GM19438 (cell line): ENCODE results near the gene CYTIP.
"Not testable (repeated sequence)": the region's sequence is repeated elsewhere in the genome, so short reads cannot be mapped to it uniquely, and the experiment has no call there.

Experiments used
- ATAC-seq: cut with Tn5 transposase; IDR thresholded peaks from one replicate; pipeline ENCODE4 v1.9.1; 2021; ENCODE audit warnings: low read depth; ENCODE audit not compliant: unreplicated experiment

The CYTIP gene

GRCh38 chr2:157386747-157387146, 57.1 kb downstream of the CYTIP start:
- ATAC-seq: no peak

DNA sequence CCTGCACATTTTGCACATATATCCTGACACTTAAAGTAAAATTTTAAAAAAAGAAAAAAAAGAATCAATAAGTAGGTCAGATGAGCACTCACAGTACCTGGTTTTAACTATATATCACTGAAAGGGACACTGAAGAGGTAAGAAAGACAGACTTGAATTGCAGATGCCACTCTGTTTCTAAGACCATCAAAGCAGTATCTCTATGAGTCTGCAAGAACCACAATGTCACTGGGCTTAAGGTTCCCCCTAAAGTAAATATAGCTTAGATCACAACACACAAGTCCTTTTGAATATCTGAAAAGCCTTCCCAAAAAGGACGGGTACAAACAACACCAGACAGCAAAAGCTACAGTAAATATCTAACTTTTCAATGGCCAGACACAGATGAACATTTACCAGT, 57.6 kb downstream of the CYTIP start:
- ATAC-seq: no peak

- no peak for ATAC-seq
Observed at GRCh38 chr2:157377861-157378260, 66.0 kb downstream of the CYTIP start.

GRCh38 chr2:157376041-157376440, 67.8 kb downstream of the CYTIP start:
- no peak for ATAC-seq

DNA sequence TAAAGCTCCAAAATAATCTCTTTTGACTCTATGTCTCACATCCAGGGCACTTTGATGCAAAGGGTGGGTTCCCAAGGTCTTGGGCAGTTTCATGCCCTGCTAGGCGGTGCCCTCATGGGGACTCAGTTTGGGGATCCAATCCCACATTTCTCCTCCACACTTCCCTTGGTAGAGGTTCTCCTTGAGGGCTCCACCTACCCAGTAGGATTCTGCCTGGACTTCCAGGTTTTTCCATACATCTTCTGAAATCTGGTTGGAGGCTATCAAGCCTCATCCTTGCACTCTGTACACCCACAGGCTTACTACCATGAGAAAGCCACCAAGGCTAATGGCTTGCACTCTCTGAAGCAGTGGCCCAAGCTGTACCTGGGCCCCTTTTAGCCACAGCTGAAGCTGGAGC, 68.5 kb downstream of the CYTIP start:
- ATAC-seq: no peak

- not testable (repeated sequence) for ATAC-seq
Observed at GRCh38 chr2:157368508-157368907, 75.4 kb downstream of the CYTIP start.

DNA sequence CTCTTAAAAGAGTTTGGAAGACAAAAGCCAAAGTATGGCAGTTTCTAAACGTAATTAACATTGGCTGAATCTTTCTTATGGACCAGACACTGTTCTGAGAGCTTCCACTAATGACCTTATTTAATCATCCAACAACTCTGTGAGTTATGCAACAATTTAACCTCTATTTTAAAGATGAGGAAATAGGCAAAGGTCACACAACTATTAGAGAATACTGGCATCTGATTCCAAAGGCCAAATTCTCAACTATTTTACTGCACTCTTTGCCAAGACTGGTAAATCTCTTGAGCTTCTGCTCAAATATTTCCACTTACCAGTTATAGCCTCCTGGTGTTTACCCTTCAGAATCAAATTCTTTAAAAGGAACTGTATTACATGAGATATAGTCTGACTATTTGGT, 76.2 kb downstream of the CYTIP start:
- no peak for ATAC-seq
